OCI-LY7 (cell line): Measurements from ENCODE around the gene TMPRSS2. TPM values are rescaled to one million over a fixed set of nuclear protein-coding genes. Genes with fewer than 3 reads are reported as not detected.

ENCODE experiments used
- BruUV-seq: library from RNA; stranded (reverse); fragments of 400-500 nt; replicated peaks from 2 replicates; lab custom pipeline; 2021; lab: Mats Ljungman, UMichigan
- CTCF ChIA-PET: fragments of 300-600 bp; sonication (Branson Sonifier 250); formaldehyde crosslinking; loops from one replicate; lab custom pipeline; 2022; ENCODE audit warnings: antibody characterized with exemption; ENCODE audit not compliant: unreplicated experiment; lab: Charles Lee
- POLR2A ChIA-PET: fragments of 300-600 bp; sonication (Branson Sonifier 250); formaldehyde crosslinking; loops from one replicate; lab custom pipeline; 2022; ENCODE audit warnings: antibody characterized with exemption; lab: Charles Lee
- DNase-seq: peaks from one replicate; pipeline ENCODE4 v3.0.0-alpha.2; 2015; ENCODE audit warnings: low spot score
- H2AFZ ChIP-seq: fragments of 200-600 bp; sonication (generic), shearing (Covaris generic); 2 replicates; pipeline ENCODE4 v1.6.1; 2014; ENCODE audit warnings: mild to moderate bottlenecking, antibody characterized with exemption, low read length, moderate library complexity
- H3K27ac ChIP-seq: fragments of 200-600 bp; sonication (generic); 2 replicates; pipeline ENCODE4 v1.5.1; 2014; ENCODE audit warnings: mixed run types, low read depth, mild to moderate bottlenecking, moderate library complexity, low read length, inconsistent platforms; ENCODE audit not compliant: poor library complexity, severe bottlenecking
- H3K36me3 ChIP-seq: fragments of 200-600 bp; sonication (generic); 2 replicates; pipeline ENCODE4 v1.6.1; 2014; ENCODE audit warnings: mild to moderate bottlenecking, antibody characterized with exemption, low read length, moderate library complexity, mixed read lengths; ENCODE audit not compliant: insufficient read depth
- H3K4me1 ChIP-seq: fragments of 200-600 bp; sonication (generic); 2 replicates; pipeline ENCODE4 v1.5.1; 2014; ENCODE audit warnings: mild to moderate bottlenecking, low read length; ENCODE audit not compliant: insufficient read depth, poor library complexity, severe bottlenecking
- H3K4me2 ChIP-seq: fragments of 200-600 bp; sonication (generic); 2 replicates; pipeline ENCODE4 v1.6.1; 2014; ENCODE audit warnings: mild to moderate bottlenecking, low read length
- H3K4me3 ChIP-seq: fragments of 200-600 bp; sonication (generic); 2 replicates; pipeline ENCODE4 v1.5.1; 2014; ENCODE audit warnings: mild to moderate bottlenecking, low read depth, low read length; ENCODE audit not compliant: poor library complexity, severe bottlenecking
- H3K79me2 ChIP-seq: fragments of 200-600 bp; sonication (generic); 2 replicates; pipeline ENCODE4 v1.6.1; 2016; ENCODE audit warnings: low read depth, mild to moderate bottlenecking, low read length, moderate library complexity, mixed read lengths; ENCODE audit not compliant: insufficient read depth
- H3K9me2 ChIP-seq: fragments of 200-600 bp; sonication (generic); 2 replicates; pipeline ENCODE4 v1.6.1; 2016; ENCODE audit warnings: mild to moderate bottlenecking, low read length, mixed read lengths; ENCODE audit not compliant: insufficient read depth
- H3K9me3 ChIP-seq: fragments of 200-600 bp; sonication (generic); 2 replicates; pipeline ENCODE4 v1.6.1; 2014; ENCODE audit warnings: mild to moderate bottlenecking, mixed run types, low read length, mixed read lengths
- H4K20me1 ChIP-seq: fragments of 200-600 bp; sonication (generic); 2 replicates; pipeline ENCODE4 v1.6.1; 2014; ENCODE audit warnings: mild to moderate bottlenecking, antibody characterized with exemption, low read length, moderate library complexity, mixed read lengths; ENCODE audit not compliant: insufficient read depth
- EZH2phosphoT487 ChIP-seq: fragments of 200-600 bp; sonication (generic); IDR thresholded peaks from 2 replicates; pipeline ENCODE4 v1.6.1; 2018; ENCODE audit warnings: low read depth, borderline replicate concordance, mild to moderate bottlenecking, mixed run types, antibody characterized with exemption, low read length, moderate library complexity, mixed read lengths
- intact Hi-C: fragments of 100-400 bp; cut with micrococcal nuclease; formaldehyde crosslinking; loops from one replicate; pipeline ENCODE4 v1.10.0; 2022; ENCODE audit not compliant: unreplicated experiment
- total RNA-seq, 2 experiments: library from RNA; depleted of rRNA in 1 of 2; stranded (reverse); fragments of >200 nt in 1 of 2; shearing (Covaris generic) in 1 of 2; gene quantifications; 2 replicates each; pipeline ENCODE4 v1.2.3, GENCODE V29; 2014 to 2022
- TF ChIP-seq, protein P1 (sequence below): fragments of 200-600 bp; sonication (generic); conservative IDR thresholded peaks from 2 replicates; pipeline ENCODE4 v1.5.1; 2014; ENCODE audit warnings: mild to moderate bottlenecking, antibody characterized with exemption, low read length, moderate library complexity, mixed read lengths

The TMPRSS2 gene
- total RNA-seq, 2 experiments from 2014 or later, result 0.09 TPM; not detected in 1

DNA sequence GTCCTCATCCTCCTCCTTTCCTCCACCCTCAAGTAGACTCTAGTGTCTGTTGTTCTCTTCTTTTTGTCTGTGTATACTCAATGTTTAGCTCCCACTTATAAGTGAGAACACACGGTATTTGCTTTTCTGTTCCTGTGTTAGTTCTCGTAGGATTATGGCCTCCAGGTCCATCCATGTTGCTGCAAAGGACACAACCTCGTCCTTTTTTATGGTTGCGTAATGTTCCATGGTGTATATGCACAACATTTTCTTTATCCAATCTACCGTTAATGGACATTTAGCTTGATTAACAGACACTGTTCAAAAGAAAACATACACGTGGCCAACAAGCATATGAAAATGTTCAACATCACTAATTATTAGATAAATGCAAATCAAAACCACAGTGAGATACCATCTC lies 44.3 kb upstream of the TMPRSS2 start:
- CTCF ChIA-PET, result no interaction called here
- DNase-seq, result no peak
- Histone ChIP-seq H3K36me3 (no peaks in the 10 kb centered on the region), H3K27ac (no peak overlapping the region), H3K9me3 (no peaks in the 10 kb centered on the region), H2AFZ (no peak overlapping the region), H3K9me2 (no peaks in the 10 kb centered on the region), H4K20me1 (no peaks in the 10 kb centered on the region), H3K79me2 (no peaks in the 10 kb centered on the region), H3K4me1 (no peaks in the 10 kb centered on the region), H3K4me2 (no peak overlapping the region), H3K4me3 (no peak overlapping the region)
- POLR2A ChIA-PET, result interaction anchor here (1.1 kb wide), 1 partner anchor 25 kb away, joined by 3 read pairs; no protein-coding TSS in a partner anchor
- intact Hi-C loops, result no loop called here
- TF ChIP-seq EZH2phosphoT487, result no peak
- TF ChIP-seq, protein P1, sequence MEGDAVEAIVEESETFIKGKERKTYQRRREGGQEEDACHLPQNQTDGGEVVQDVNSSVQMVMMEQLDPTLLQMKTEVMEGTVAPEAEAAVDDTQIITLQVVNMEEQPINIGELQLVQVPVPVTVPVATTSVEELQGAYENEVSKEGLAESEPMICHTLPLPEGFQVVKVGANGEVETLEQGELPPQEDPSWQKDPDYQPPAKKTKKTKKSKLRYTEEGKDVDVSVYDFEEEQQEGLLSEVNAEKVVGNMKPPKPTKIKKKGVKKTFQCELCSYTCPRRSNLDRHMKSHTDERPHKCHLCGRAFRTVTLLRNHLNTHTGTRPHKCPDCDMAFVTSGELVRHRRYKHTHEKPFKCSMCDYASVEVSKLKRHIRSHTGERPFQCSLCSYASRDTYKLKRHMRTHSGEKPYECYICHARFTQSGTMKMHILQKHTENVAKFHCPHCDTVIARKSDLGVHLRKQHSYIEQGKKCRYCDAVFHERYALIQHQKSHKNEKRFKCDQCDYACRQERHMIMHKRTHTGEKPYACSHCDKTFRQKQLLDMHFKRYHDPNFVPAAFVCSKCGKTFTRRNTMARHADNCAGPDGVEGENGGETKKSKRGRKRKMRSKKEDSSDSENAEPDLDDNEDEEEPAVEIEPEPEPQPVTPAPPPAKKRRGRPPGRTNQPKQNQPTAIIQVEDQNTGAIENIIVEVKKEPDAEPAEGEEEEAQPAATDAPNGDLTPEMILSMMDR, result no peak
- BruUV-seq, result no TSS peak

DNA sequence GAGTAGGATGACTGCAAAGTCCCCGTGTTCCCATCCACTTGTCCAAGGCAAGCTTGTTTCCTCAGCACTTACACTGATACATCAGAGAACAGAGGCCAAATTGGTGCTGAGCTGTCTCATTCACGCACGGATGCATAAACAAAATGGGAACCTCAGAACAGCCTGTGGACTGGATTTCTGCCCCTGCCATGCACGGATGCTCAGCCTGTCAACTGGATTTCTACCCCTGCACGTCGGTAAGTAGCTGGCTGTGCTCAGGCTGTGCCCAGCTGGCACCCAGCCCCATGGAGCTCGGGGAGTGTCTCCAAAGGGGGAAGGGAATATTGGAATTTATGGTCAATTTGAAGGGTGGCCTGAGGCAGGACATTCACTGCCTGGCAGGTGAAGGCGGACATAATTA lies 40.8 kb upstream of the TMPRSS2 start:
- H2AFZ ChIP-seq, result no peak overlapping the region
- DNase-seq, result no peak
- CTCF ChIA-PET, result no interaction called here
- no peaks in the 10 kb centered on the region for H3K36me3 ChIP-seq
- H3K4me2 ChIP-seq, result no peak overlapping the region
- H3K9me2 ChIP-seq, result no peaks in the 10 kb centered on the region
- no TSS peak for BruUV-seq
- H4K20me1 ChIP-seq, result no peaks in the 10 kb centered on the region
- intact Hi-C loops, result no loop called here
- no peaks in the 10 kb centered on the region for H3K79me2 ChIP-seq
- no peaks in the 10 kb centered on the region for H3K9me3 ChIP-seq
- TF ChIP-seq, protein P1, result no peak
- no peak for TF ChIP-seq EZH2phosphoT487
- H3K4me1 ChIP-seq, result peaks cover 4% of the 10 kb centered on the region
- no peak overlapping the region for H3K4me3 ChIP-seq
- POLR2A ChIA-PET, result no interaction called here
- no peak overlapping the region for H3K27ac ChIP-seq

DNA sequence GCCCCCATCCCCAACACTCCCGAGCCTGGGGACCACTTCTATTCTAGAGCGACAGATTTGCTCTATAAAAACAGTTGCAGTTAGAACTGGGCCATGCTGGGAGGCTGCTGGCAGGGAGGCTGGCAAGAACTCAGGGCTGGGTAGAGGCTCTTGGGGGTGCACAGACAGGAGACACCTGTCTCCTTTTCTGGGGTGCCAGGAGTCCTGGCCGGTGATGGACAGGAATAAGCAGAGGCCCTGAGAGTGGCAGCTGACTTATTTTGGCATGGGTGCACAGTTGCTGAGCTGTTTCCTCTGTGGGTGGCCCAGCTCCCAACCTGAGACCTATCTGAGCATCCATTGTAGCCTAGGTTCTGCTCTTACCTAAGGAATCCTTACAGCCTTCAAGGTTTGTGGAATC lies 39.2 kb upstream of the TMPRSS2 start:
- H3K9me3 ChIP-seq, result no peaks in the 10 kb centered on the region
- no peaks in the 10 kb centered on the region for H3K79me2 ChIP-seq
- no peak overlapping the region for H3K4me2 ChIP-seq
- no peak overlapping the region for H2AFZ ChIP-seq
- TF ChIP-seq, protein P1, result no peak
- TF ChIP-seq EZH2phosphoT487, result no peak
- BruUV-seq, result no TSS peak
- no peaks in the 10 kb centered on the region for H3K9me2 ChIP-seq
- H3K27ac ChIP-seq, result no peak overlapping the region
- peaks cover 4% of the 10 kb centered on the region for H3K4me1 ChIP-seq
- no peak for DNase-seq
- no peaks in the 10 kb centered on the region for H3K36me3 ChIP-seq
- ChIA-PET POLR2A (interaction anchor here (0.6 to 1.3 kb wide), 3 partner anchors 10 to 308 kb away, joined by 3 to 5 read pairs (median 5); no protein-coding TSS in a partner anchor), CTCF (no interaction called here)
- no peaks in the 10 kb centered on the region for H4K20me1 ChIP-seq
- H3K4me3 ChIP-seq, result no peak overlapping the region
- intact Hi-C loops, result no loop called here
